CMK (cell line): ENCODE data around the gene AP2B1.
"Not testable (repeated sequence)": the region's sequence is repeated elsewhere in the genome, so short reads cannot be mapped to it uniquely, and the experiment has no call there.

ENCODE experiments used
- DNase-seq: peaks from one replicate; pipeline ENCODE4 v3.0.0-alpha.2; 2010; ENCODE audit warnings: low read depth

AP2B1 gene

GRCh38 chr17:35587074-35587961 lies at the start of gene AP2B1:
Gene AP2B1 (plus strand): TSS chr17:35587322. CDS start chr17:35594031, 6,709 bp downstream.
- peak; percentile 94 for DNase-seq

GRCh38 chr17:35537601-35538141 lies 49.5 kb upstream of the AP2B1 start, which contains the start of gene SLFN12L:
Gene SLFN12L (minus strand): TSS chr17:35537678. CDS start chr17:35522364, 15,314 bp downstream.
- DNase-seq, result no peak

- no peak for DNase-seq
Observed at GRCh38 chr17:35539659-35540026, 47.5 kb upstream of the AP2B1 start.

GRCh38 chr17:35540589-35541404 lies 46.3 kb upstream of the AP2B1 start:
- no peak for DNase-seq

- no peak for DNase-seq
Observed at GRCh38 chr17:35541434-35541833, 45.7 kb upstream of the AP2B1 start.

DNA sequence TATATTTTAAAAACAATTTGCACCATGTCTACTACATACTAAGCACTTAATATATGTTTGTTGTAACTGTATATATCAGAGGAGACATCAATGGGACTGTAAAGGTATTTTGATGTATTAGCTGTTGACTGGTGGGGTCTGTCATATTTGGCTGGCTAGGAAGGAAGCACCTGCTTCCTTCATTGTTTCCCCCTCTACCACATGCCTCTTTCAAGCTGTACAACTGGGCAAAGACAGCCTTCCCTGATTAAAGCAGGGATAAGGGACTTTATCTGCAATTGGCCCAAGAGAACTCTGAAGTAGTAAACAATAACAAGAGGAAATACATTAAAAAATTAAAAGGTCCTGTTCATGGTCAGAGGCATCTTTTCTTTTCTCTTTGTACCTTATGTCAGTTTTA lies 44.1 kb upstream of the AP2B1 start:
- no peak for DNase-seq

- DNase-seq, result no peak
Observed at GRCh38 chr17:35543856-35544255, 43.3 kb upstream of the AP2B1 start.

GRCh38 chr17:35545150-35545549 lies 42.0 kb upstream of the AP2B1 start:
- DNase-seq, result no peak

DNA sequence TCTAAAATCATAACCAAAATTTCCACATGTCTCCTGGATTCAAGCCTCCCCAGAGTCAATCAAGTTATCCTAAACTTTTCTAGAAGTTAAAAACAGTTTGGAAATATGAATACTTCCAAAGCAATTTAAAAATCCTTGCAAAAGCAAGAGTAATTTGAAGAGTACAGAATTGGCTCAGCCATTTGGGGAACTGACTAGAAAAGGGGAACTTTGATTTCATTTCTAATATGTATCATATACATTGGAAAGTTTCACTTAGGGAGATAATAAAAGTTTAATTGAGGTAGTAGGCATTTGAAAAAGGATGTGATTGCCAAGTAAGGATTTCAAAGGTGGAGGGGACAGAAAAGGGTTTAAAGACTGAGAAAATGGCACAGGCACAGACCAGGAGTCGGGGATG lies 40.6 kb upstream of the AP2B1 start:
- DNase-seq, result no peak

GRCh38 chr17:35548208-35548810 lies 38.8 kb upstream of the AP2B1 start:
- DNase-seq, result no peak

DNA sequence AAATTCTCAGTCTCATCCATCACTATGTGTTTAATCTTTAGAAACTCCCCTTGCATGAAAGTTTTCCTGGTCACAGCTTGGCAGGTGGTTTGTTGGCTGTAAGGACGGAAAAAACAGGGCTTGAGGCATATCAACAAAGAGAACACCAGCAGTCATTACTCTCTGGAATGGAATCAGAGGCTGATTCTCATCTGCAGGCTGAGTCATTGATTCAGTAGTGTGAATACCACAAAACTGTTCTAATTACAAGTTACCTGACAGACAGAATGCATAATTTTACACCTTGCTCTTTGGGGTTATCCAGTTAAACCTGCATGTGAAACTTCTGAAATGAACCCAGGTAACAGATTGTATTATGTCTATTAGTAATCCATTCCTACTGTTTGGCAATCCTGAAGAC lies 38.1 kb upstream of the AP2B1 start:
- no peak for DNase-seq

DNA sequence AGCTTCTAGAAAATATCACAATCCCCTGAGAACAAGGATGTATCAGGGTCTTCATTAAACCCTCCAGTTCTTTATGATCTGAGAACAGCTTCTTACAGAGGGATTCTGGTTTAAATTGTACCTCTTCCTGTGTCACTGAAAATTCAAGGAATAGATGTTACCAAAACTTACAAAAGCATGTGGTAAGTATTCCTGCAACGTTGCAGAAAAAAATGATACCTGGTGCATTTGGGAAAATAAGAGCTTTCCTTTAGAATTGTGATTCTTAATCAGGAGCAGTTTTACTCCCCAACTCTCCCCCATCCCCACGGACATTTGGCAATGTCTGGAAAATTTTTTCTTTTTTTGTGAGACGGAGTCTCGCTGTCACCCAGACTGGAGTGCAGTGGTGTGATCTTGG lies 33.8 kb upstream of the AP2B1 start:
- DNase-seq, result no peak

- DNase-seq, result no peak
Observed at GRCh38 chr17:35554668-35555067, 32.5 kb upstream of the AP2B1 start.

GRCh38 chr17:35555691-35556090 lies 31.4 kb upstream of the AP2B1 start:
- DNase-seq, result no peak

GRCh38 chr17:35557353-35557752 lies 29.8 kb upstream of the AP2B1 start:
- no peak for DNase-seq

DNA sequence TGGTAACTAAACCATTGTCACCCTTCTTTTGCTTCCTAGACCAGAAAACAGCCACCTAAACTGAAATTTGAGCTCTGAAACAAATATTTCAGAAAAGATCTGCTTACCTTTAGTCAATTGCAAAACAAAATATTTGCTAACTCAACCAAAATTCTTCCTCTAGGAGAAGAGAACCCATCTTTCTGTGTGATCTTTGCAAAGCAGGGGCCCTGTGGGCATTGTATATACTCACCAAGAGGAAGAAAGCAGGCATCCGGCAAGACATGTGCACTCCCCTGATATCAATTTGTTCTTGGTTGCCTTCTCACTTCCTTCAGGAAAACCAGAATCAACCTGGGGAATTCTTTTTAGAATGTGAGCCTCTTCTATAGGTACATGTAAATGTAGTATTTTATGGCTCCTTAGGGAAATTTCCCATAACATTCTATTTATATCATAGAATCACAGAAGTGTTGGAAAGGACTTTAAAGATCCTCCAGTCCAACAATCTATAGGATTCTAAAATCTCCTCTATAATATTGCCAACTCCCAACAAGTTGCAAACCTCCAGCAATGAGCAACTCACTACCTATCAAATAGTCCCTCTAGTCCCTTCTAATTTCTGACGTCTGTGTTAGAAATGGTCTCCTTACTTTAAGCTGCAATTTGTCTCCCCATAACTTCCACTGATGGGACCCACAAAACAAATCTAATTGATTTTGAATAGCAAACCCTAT lies 27.5 kb upstream of the AP2B1 start:
- DNase-seq, result no peak

- peak; percentile 96 for DNase-seq
Observed at GRCh38 chr17:35560703-35561102, 26.4 kb upstream of the AP2B1 start, which contains the start of gene SLFN14. Gene SLFN14 (minus strand): TSS chr17:35560819. CDS start chr17:35558062, 2,757 bp downstream.

DNA sequence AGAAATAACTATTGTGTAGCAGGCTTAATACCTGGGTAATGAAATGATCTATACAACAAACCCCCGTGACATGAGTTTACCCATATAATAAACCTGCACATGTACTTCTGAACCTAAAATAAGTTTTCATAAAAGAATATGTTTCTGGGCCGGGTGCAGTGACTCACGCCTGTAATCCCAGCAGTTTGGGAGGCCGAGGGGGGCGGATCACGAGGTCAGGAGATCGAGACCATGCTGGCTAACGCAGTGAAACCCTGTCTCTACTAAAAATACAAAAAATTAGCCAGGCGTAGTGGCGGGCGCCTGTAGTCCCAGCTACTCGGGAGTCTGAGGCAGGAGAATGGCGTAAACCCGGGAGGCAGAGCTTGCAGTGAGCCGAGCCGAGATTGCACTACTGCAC lies 23.9 kb upstream of the AP2B1 start:
- not testable (repeated sequence) for DNase-seq

- no peak for DNase-seq
Observed at GRCh38 chr17:35566968-35567367, 20.2 kb upstream of the AP2B1 start.

GRCh38 chr17:35568561-35568960 lies 18.6 kb upstream of the AP2B1 start:
- DNase-seq, result no peak

GRCh38 chr17:35569405-35569804 lies 17.7 kb upstream of the AP2B1 start:
- no peak for DNase-seq

- DNase-seq, result no peak
Observed at GRCh38 chr17:35575759-35576158, 11.4 kb upstream of the AP2B1 start.
